Vagina (tissue), 2 donors: ENCODE results near the gene AMMECR1.

Experiments used
- CTCF ChIP-seq, 3 experiments: fragments of 450-650 bp in 2 of 3; fragments of 200-600 bp in 1 of 3; sonication (generic) in 1 of 3; IDR thresholded peaks; one replicate each; pipeline ENCODE4 v1.5.1; 2017 to 2019; ENCODE audit warnings: antibody characterized with exemption in 3 of 3, mild to moderate bottlenecking in 2 of 3, moderate library complexity in 2 of 3
- POLR2A ChIP-seq, 2 donors: fragments of 450-650 bp; IDR thresholded peaks; one replicate each; pipeline ENCODE4 v1.6.1; 2017; ENCODE audit warnings: antibody characterized with exemption in 2 of 2, mild to moderate bottlenecking in 2 of 2, moderate library complexity in 2 of 2
- POLR2AphosphoS5 ChIP-seq, 2 donors: sonication (generic); formaldehyde crosslinking; IDR thresholded peaks; one replicate each; pipeline ENCODE4 v1.9.0; 2017; ENCODE audit warnings: antibody characterized with exemption in 2 of 2, mild to moderate bottlenecking in 2 of 2, low read depth in 1 of 2; ENCODE audit not compliant: insufficient read depth in 1 of 2

GRCh38 chrX:110145311-110145710 is 172.6 kb downstream of the AMMECR1 start:
- TF ChIP-seq POLR2A (IDR thresholded peaks at IDR 0.05), result no peak
- TF ChIP-seq CTCF (IDR thresholded peaks at IDR 0.05), result no peak
- TF ChIP-seq POLR2AphosphoS5 (IDR thresholded peaks at IDR 0.05; ENCODE audit: insufficient read depth in 1 of 2, low read depth in 1 of 2), result no peak
